HG02885 (cell line): ENCODE data around the gene MAGEC1.
"Not testable (repeated sequence)": the region's sequence is repeated elsewhere in the genome, so short reads cannot be mapped to it uniquely, and the experiment has no call there.

Source experiments
- ATAC-seq: cut with Tn5 transposase; IDR thresholded peaks from one replicate; pipeline ENCODE4 v1.9.1; 2021; ENCODE audit warnings: mild to moderate bottlenecking; ENCODE audit not compliant: unreplicated experiment, poor library complexity

MAGEC1 gene, protein sequence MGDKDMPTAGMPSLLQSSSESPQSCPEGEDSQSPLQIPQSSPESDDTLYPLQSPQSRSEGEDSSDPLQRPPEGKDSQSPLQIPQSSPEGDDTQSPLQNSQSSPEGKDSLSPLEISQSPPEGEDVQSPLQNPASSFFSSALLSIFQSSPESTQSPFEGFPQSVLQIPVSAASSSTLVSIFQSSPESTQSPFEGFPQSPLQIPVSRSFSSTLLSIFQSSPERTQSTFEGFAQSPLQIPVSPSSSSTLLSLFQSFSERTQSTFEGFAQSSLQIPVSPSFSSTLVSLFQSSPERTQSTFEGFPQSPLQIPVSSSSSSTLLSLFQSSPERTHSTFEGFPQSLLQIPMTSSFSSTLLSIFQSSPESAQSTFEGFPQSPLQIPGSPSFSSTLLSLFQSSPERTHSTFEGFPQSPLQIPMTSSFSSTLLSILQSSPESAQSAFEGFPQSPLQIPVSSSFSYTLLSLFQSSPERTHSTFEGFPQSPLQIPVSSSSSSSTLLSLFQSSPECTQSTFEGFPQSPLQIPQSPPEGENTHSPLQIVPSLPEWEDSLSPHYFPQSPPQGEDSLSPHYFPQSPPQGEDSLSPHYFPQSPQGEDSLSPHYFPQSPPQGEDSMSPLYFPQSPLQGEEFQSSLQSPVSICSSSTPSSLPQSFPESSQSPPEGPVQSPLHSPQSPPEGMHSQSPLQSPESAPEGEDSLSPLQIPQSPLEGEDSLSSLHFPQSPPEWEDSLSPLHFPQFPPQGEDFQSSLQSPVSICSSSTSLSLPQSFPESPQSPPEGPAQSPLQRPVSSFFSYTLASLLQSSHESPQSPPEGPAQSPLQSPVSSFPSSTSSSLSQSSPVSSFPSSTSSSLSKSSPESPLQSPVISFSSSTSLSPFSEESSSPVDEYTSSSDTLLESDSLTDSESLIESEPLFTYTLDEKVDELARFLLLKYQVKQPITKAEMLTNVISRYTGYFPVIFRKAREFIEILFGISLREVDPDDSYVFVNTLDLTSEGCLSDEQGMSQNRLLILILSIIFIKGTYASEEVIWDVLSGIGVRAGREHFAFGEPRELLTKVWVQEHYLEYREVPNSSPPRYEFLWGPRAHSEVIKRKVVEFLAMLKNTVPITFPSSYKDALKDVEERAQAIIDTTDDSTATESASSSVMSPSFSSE

GRCh38 chrX:141903400-141904155 lies at the start of gene MAGEC1:
Gene MAGEC1, plus strand, starts transcription at chrX:141903894. Its CDS starts 1,179 bp downstream, at chrX:141905073.
- no peak for ATAC-seq

- no peak for ATAC-seq
Measured at GRCh38 chrX:141857479-141857878, 46.2 kb upstream of the MAGEC1 start.

DNA sequence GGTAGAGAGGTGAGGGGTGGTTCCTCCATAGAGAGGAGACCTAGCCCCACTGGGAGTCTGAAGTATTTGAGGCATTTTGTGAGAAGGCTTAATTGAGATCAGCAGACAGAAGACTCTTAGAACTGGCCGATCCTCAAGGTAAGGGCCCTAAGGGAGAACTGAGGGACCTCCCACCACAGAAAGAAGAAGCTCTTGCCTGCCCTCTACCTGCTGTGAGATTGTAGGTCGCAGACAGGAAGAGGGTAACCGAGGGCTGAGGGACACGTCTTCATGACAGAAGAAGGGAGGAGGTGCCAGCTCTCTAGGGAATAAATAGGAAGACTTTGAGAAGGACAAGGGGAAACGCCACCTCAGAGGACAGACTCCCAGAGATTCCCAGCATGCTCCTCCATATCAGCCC lies 24.1 kb upstream of the MAGEC1 start:
- ATAC-seq: no peak

- ATAC-seq: not testable (repeated sequence)
Measured at GRCh38 chrX:141888811-141889210, 14.9 kb upstream of the MAGEC1 start.

GRCh38 chrX:141894733-141895132 lies 9.0 kb upstream of the MAGEC1 start:
- ATAC-seq: no peak

- no peak for ATAC-seq
Measured at GRCh38 chrX:141897690-141898089, 6.0 kb upstream of the MAGEC1 start.

DNA sequence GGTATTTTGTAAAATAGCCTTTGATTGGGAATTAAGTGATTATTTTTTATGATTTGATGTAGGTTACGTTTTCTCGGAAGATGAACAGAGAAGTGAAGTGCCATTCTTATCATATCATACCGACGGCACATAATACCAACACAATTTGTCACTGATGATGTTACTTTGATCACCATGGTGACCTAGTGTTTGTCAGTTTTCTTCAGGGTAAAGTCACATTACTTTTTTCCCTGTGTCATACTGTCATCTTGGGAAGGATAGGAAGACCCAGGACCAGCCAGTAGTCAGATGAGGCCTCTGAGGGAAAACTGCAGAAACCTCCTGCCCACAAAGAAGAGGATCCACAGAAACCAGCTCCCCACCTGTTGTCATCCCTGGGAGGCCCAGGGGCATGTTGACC lies 1.3 kb upstream of the MAGEC1 start:
- no peak for ATAC-seq

GRCh38 chrX:141904262-141904661 lies 568 bp downstream of the MAGEC1 start:
- ATAC-seq: no peak

DNA sequence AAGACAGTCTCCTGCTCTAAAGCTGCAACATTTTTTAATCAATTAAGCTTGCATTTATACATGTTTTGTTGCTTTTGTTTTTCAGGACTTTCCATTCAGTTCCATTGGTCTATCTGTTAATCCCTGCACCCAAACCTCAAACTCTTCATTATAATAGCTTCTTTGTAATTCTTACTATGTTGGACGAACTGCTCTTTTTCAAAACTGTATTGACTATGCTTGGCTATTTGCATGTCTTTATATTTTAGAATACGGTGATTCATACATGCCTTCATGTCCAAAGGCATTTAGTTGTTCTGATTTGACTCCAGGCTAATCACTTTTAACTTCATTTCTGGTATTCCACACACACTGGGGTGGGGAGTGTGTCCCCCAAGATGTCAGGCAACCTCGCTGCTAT lies 14.1 kb downstream of the MAGEC1 start:
- no peak for ATAC-seq

GRCh38 chrX:141924293-141924692 lies 20.6 kb downstream of the MAGEC1 start:
- no peak for ATAC-seq

DNA sequence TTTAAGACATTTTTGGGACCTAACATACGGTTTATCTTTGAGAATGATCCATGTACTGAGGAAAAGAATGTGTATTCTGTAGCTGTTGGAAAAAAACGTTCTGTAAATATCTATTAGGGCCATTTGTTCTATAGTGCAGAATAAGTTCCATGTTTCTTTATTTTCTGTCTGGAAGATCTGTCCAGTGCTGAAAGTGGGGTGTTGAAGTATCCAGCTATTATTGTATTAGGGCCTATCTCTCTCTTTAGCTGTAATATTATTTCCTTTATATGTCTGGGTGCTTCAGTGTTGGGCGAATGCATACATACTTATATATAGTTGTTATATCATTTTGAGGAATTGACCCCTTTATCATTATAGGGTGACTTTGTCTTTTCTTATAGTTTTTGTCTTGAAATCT lies 24.7 kb downstream of the MAGEC1 start:
- ATAC-seq: no peak

GRCh38 chrX:141934059-141934641 lies 30.5 kb downstream of the MAGEC1 start:
- ATAC-seq: no peak

DNA sequence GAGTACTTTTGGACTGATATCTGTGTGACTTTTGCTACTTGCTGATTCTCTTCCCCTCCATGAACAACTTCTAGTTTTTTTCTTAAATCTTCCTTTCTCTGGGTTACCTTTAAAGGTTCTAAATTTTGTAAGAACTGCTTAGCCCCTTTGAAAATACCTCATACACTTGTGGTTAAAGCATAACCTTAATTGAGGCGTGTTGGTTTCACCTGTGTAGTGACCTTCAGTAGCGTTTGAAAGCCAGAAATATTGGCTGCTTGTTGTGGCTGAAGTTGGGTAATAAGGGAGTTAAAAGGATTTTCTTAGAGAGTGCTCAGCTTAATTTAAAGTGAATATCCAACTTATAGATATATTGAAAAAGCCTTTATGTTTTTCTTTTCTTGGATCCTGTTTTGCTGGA lies 32.0 kb downstream of the MAGEC1 start:
- no peak for ATAC-seq

- ATAC-seq: no peak
Measured at GRCh38 chrX:141936080-141936479, 32.4 kb downstream of the MAGEC1 start.

- ATAC-seq: no peak
Measured at GRCh38 chrX:141941234-141941633, 37.5 kb downstream of the MAGEC1 start.

GRCh38 chrX:141945426-141945825 lies 41.7 kb downstream of the MAGEC1 start:
- no peak for ATAC-seq

DNA sequence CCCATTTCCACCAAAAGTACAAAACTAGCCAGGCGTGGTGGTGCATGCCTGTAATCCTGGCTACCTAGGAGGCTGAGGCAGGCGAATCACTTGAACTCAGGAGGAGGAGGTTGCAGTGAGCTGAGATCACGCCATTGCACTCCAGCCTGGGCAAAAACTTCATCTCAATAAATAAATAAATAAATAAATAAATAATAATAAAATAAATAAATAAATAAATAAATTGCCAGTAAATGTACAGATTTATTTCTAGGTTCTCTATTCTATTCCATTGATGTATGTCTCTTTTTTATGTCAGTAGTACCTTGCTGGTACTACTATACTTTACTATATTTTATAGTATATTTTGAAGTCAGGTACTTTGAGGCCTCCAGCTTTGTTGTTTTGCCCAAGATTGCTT lies 43.7 kb downstream of the MAGEC1 start:
- no peak for ATAC-seq

DNA sequence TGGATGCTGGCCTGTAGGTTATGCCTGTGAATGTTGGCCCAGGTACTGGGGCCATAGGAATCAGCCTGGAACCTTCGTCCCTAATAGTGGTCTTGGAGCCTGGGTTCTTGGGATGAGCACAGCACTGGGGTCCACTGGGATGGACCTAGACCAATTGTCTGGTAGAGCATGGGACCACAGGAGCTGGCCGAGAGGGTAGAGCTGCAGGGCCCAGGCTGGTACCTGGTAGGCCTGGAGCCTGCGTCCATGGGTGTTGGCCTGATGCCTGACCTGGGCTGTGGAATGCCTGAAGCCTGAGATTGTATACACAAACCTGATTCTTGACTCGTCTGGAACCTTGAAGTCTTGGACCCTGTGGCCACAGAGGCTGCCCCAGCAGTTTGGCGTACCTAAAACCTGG lies 48.9 kb downstream of the MAGEC1 start:
- no peak for ATAC-seq

GRCh38 chrX:141958675-141959074 lies 55.0 kb downstream of the MAGEC1 start:
- no peak for ATAC-seq
